ENCODE results near the gene AMT. TPM values are rescaled to one million over a fixed set of nuclear protein-coding genes. Genes with fewer than 3 reads are reported as not detected.

Gene AMT
- 0.24 to 0.54 TPM (median 0.37 TPM) in 5 replicates for total RNA-seq (2022; extraction: Qiagen RNA extraction; ENCODE audit: low read depth)

GRCh38 chr3:49422379-49423248 is at the start of gene AMT:
AMT (minus strand) TSS chr3:49422473; CDS start chr3:49422450, 23 bp downstream.

GRCh38 chr3:49469936-49470713 is 47.9 kb upstream of the AMT start, which contains the start of gene DAG1:
DAG1 (plus strand) TSS chr3:49470267; CDS start chr3:49510535, 40,268 bp downstream.

GRCh38 chr3:49411968-49412631 is 10.2 kb downstream of the AMT start, which contains the start of the genes RHOA and TCTA:
RHOA (minus strand) TSS chr3:49411976; CDS start chr3:49375589, 36,387 bp downstream.
TCTA (plus strand) TSS chr3:49412423; CDS start chr3:49412427, 4 bp downstream.

Other genes starting within 250 kb of the AMT start
- 1.7 to 2.6 TPM (median 2.0 TPM) in 5 replicates for gene C3orf62, start 145.2 kb downstream of the AMT start, total RNA-seq (2022; extraction: Qiagen RNA extraction; ENCODE audit: low read depth)
- gene USP4, start 82.4 kb downstream of the AMT start, total RNA-seq (2022; extraction: Qiagen RNA extraction; ENCODE audit: low read depth) = 12.9 to 15.9 TPM (median 14.2 TPM) in 5 replicates
- gene GPX1, start 64.1 kb downstream of the AMT start, total RNA-seq (2022; extraction: Qiagen RNA extraction; ENCODE audit: low read depth) = 192 to 311 TPM (median 283 TPM) in 5 replicates
- 451 to 581 TPM (median 463 TPM) in 5 replicates for gene RHOA, start 10.5 kb downstream of the AMT start, total RNA-seq (2022; extraction: Qiagen RNA extraction; ENCODE audit: low read depth)
- gene TCTA, start 10.1 kb downstream of the AMT start, total RNA-seq (2022; extraction: Qiagen RNA extraction; ENCODE audit: low read depth) = 18.9 to 24.4 TPM (median 23.7 TPM) in 5 replicates
- 4.1 to 7.6 TPM (median 6.6 TPM) in 5 replicates for gene NICN1, start 6.9 kb upstream of the AMT start, total RNA-seq (2022; extraction: Qiagen RNA extraction; ENCODE audit: low read depth)
- 42.1 to 67.0 TPM (median 56.9 TPM) in 5 replicates for gene DAG1, start 47.8 kb upstream of the AMT start, total RNA-seq (2022; extraction: Qiagen RNA extraction; ENCODE audit: low read depth)
- 0.04 to 0.16 TPM (median 0.16 TPM) in 5 replicates for gene BSN, start 132.0 kb upstream of the AMT start, total RNA-seq (2022; extraction: Qiagen RNA extraction; ENCODE audit: low read depth)

Data from A549 treated with ZK216348 at 1 μM for 4 hours (cell line).